Common myeloid progenitor, CD34-positive (primary cell): ENCODE data around the gene FUBP3.

Source experiments
- CTCF ChIA-PET: fragments of 350-600 bp; sonication (Branson Sonifier 250); formaldehyde crosslinking; loops from one replicate; lab custom pipeline; 2021; ENCODE audit warnings: antibody characterized with exemption; lab: Charles Lee
- POLR2A ChIA-PET: fragments of 350-600 bp; sonication (Branson Sonifier 250); formaldehyde crosslinking; loops from one replicate; lab custom pipeline; 2021; ENCODE audit warnings: antibody characterized with exemption; lab: Charles Lee
- DNase-seq, 3 donors: peaks; one replicate each; pipeline versions ENCODE4 v3.0.0 to v3.0.0-alpha.2; 2013
- H3K27ac ChIP-seq, 2 experiments: 1 replicate in 1 of 2; 2 replicates in 1 of 2; pipeline ENCODE4 v1.7.0; 2013; ENCODE audit warnings: inconsistent platforms in 2 of 2, low read length in 2 of 2, mild to moderate bottlenecking in 2 of 2, low read depth in 1 of 2, moderate library complexity in 1 of 2; ENCODE audit not compliant: severe bottlenecking in 2 of 2, insufficient read depth in 1 of 2, poor library complexity in 1 of 2
- H3K27me3 ChIP-seq, 5 experiments: replicated peaks in 2 of 5; 1 replicate in 3 of 5; 2 replicates in 2 of 5; pipeline versions ENCODE4 v1.6.1 to v1.7.0; 2013; ENCODE audit warnings: low read length in 4 of 5, mild to moderate bottlenecking in 2 of 5, moderate library complexity in 2 of 5, inconsistent platforms in 1 of 5; ENCODE audit not compliant: insufficient read depth in 5 of 5, control insufficient read depth in 4 of 5
- H3K36me3 ChIP-seq, 4 experiments: 1 replicate in 2 of 4; 2 replicates in 2 of 4; pipeline versions ENCODE4 v1.6.1 to v1.7.0; 2013; ENCODE audit warnings: low read length in 3 of 4, control low read depth in 1 of 4, mild to moderate bottlenecking in 1 of 4; ENCODE audit not compliant: control insufficient read depth in 4 of 4, insufficient read depth in 4 of 4
- H3K4me1 ChIP-seq, 4 experiments: 1 replicate in 3 of 4; 2 replicates in 1 of 4; pipeline versions ENCODE4 v1.6.1 to v1.7.1; 2013; ENCODE audit warnings: low read length in 3 of 4, mild to moderate bottlenecking in 3 of 4, control low read depth in 1 of 4, inconsistent platforms in 1 of 4, moderate library complexity in 1 of 4; ENCODE audit not compliant: control insufficient read depth in 4 of 4, insufficient read depth in 4 of 4; ENCODE audit errors: control extremely low read depth in 1 of 4
- H3K4me3 ChIP-seq, 7 experiments: 1 replicate in 4 of 7; 2 replicates in 3 of 7; pipeline versions ENCODE4 v1.5.1 to v1.7.0; 2013; ENCODE audit warnings: mild to moderate bottlenecking in 7 of 7, low read length in 6 of 7, moderate library complexity in 6 of 7, inconsistent platforms in 2 of 7, low read depth in 2 of 7, control low read depth in 1 of 7; ENCODE audit not compliant: insufficient read depth in 4 of 7, control insufficient read depth in 1 of 7; ENCODE audit errors: extremely low read depth in 1 of 7
- H3K9me3 ChIP-seq, 5 experiments: 1 replicate in 4 of 5; 2 replicates in 1 of 5; pipeline versions ENCODE4 v1.6.1 to v1.7.1; 2013; ENCODE audit warnings: low read length in 4 of 5, mild to moderate bottlenecking in 2 of 5, inconsistent platforms in 1 of 5, low read depth in 1 of 5, moderate library complexity in 1 of 5; ENCODE audit not compliant: control insufficient read depth in 4 of 5, insufficient read depth in 2 of 5; ENCODE audit errors: control extremely low read depth in 1 of 5
- whole genome bisulfite sequencing: methylation state at CpG from one replicate; pipeline ENCODE4 v1.1.5; 2013; ENCODE audit not compliant: insufficient coverage; 5-methylcytosine and 5-hydroxymethylcytosine counted together

Gene FUBP3

GRCh38 chr9:130651752-130652151 lies 72.4 kb downstream of the FUBP3 start:
- CTCF ChIA-PET = interaction anchor here (0.9 kb wide), 1 partner anchor 10 kb away, joined by 3 read pairs; no protein-coding TSS in a partner anchor
- H3K4me1 ChIP-seq = no peaks in the 10 kb centered on the region

GRCh38 chr9:130654879-130655278 lies 75.5 kb downstream of the FUBP3 start:
- H3K4me3 ChIP-seq = no peak overlapping the region
- no peaks in the 10 kb centered on the region for H3K36me3 ChIP-seq
- peaks cover 0 to 11% (median 0%) of the 10 kb centered on the region in 5 experiments for H3K9me3 ChIP-seq
- peaks cover 9 to 79% (median 33%) of the 10 kb centered on the region in 5 experiments for H3K27me3 ChIP-seq
- WGBS = 85% methylated on average over 3 of the region's 6 CpGs
- DNase-seq = no peak
- POLR2A ChIA-PET = no interaction called here
- CTCF ChIA-PET = no interaction called here
- H3K4me1 ChIP-seq = peaks cover 0 to 2% (median 0%) of the 10 kb centered on the region in 4 experiments
- no peak overlapping the region for H3K27ac ChIP-seq

More at GRCh38 chr9:130651752-130652151, 72.4 kb downstream of the FUBP3 start:
- H3K27me3 ChIP-seq = peaks cover 0 to 48% (median 21%) of the 10 kb centered on the region in 5 experiments
- peaks cover 0 to 3% (median 0%) of the 10 kb centered on the region in 5 experiments for H3K9me3 ChIP-seq
- H3K36me3 ChIP-seq = no peaks in the 10 kb centered on the region
- no peak overlapping the region for H3K27ac ChIP-seq
- 96% methylated on average over 17 of the region's 18 CpGs for WGBS
- H3K4me3 ChIP-seq = no peak overlapping the region
- POLR2A ChIA-PET = interaction anchor here (0.9 kb wide), 1 partner anchor 31 kb away, joined by 3 read pairs; no protein-coding TSS in a partner anchor
- DNase-seq = no peak

- ChIA-PET CTCF (interaction anchor here (1.1 kb wide), 1 partner anchor 136 kb away, joined by 3 read pairs; no protein-coding TSS in a partner anchor), POLR2A (no interaction called here)
- peaks cover 9 to 95% (median 48%) of the 10 kb centered on the region in 5 experiments for H3K27me3 ChIP-seq
- peaks cover 0 to 32% (median 17%) of the 10 kb centered on the region in 4 experiments for H3K4me1 ChIP-seq
- H3K27ac ChIP-seq = no peak overlapping the region
- DNase-seq = no peak
- H3K4me3 ChIP-seq = no peak overlapping the region
- WGBS = 22% methylated on average over 33 of the region's 52 CpGs
- no peaks in the 10 kb centered on the region for H3K36me3 ChIP-seq
- peaks cover 0 to 11% (median 0%) of the 10 kb centered on the region in 5 experiments for H3K9me3 ChIP-seq
Observed at GRCh38 chr9:130658893-130659698, 79.7 kb downstream of the FUBP3 start.

- Histone ChIP-seq H3K4me1 (peaks cover 0 to 39% (median 19%) of the 10 kb centered on the region in 4 experiments), H3K27ac (no peak overlapping the region), H3K36me3 (no peaks in the 10 kb centered on the region), H3K27me3 (peaks cover 9 to 98% (median 49%) of the 10 kb centered on the region in 5 experiments), H3K4me3 (peak overlapping the region in 2 of 7 experiments; percentile 19 to 36), H3K9me3 (peaks cover 0 to 11% (median 0%) of the 10 kb centered on the region in 5 experiments)
- DNase-seq = peak in 1 of 3 donors; percentile 27
- ChIA-PET CTCF (no interaction called here), POLR2A (no interaction called here)
- 1% methylated on average over 42 of the region's 58 CpGs for WGBS
Observed at GRCh38 chr9:130659699-130660248, 80.4 kb downstream of the FUBP3 start.

GRCh38 chr9:130660326-130660682 lies 80.9 kb downstream of the FUBP3 start:
- Histone ChIP-seq H3K9me3 (peaks cover 0 to 11% (median 0%) of the 10 kb centered on the region in 5 experiments), H3K27ac (no peak overlapping the region), H3K4me1 (peaks cover 0 to 42% (median 20%) of the 10 kb centered on the region in 4 experiments), H3K36me3 (no peaks in the 10 kb centered on the region), H3K4me3 (peak overlapping the region in 3 of 7 experiments; percentile 36 to 60 (median 43)), H3K27me3 (peaks cover 9 to 99% (median 47%) of the 10 kb centered on the region in 5 experiments)
- POLR2A ChIA-PET = no interaction called here
- CTCF ChIA-PET = no interaction called here
- WGBS = 3% methylated on average over 32 of the region's 33 CpGs
- DNase-seq = no peak

- ChIA-PET POLR2A (no interaction called here), CTCF (no interaction called here)
- WGBS = under 1% methylated on average over 53 of the region's 82 CpGs
- Histone ChIP-seq H3K27me3 (peaks cover 9 to 99% (median 49%) of the 10 kb centered on the region in 5 experiments), H3K4me3 (peak overlapping the region in 4 of 7 experiments; percentile 23 to 60 (median 40)), H3K27ac (no peak overlapping the region), H3K4me1 (peaks cover 0 to 43% (median 21%) of the 10 kb centered on the region in 4 experiments), H3K36me3 (no peaks in the 10 kb centered on the region), H3K9me3 (peaks cover 0 to 11% (median 0%) of the 10 kb centered on the region in 5 experiments)
- DNase-seq = peak in 1 of 3 donors; percentile 49
Observed at GRCh38 chr9:130660683-130661450, 81.5 kb downstream of the FUBP3 start.
